Nephron (organoid): ENCODE data around the gene SSBP1.

ENCODE experiments used
- H3K27ac Mint-ChIP-seq, 3 experiments: 2 replicates each; pipeline ENCODE4 v1.8.0; 2020; ENCODE audit warnings: mixed read lengths in 3 of 3, mild to moderate bottlenecking in 2 of 3, moderate library complexity in 1 of 3
- H3K27me3 Mint-ChIP-seq: 2 replicates; pipeline ENCODE4 v1.8.0; 2021; ENCODE audit warnings: low read depth, mild to moderate bottlenecking, moderate library complexity, mixed read lengths
- H3K36me3 Mint-ChIP-seq: 2 replicates; pipeline ENCODE4 v1.8.0; 2020; ENCODE audit warnings: low read depth, mixed read lengths
- H3K4me1 Mint-ChIP-seq: 2 replicates; pipeline ENCODE4 v1.8.0; 2020; ENCODE audit warnings: mixed read lengths
- H3K4me3 Mint-ChIP-seq, 3 experiments: 2 replicates each; pipeline ENCODE4 v1.8.0; 2020; ENCODE audit warnings: mild to moderate bottlenecking in 3 of 3, mixed read lengths in 3 of 3, moderate library complexity in 2 of 3
- H3K9me3 Mint-ChIP-seq: 2 replicates; pipeline ENCODE4 v1.8.0; 2020; ENCODE audit warnings: mixed read lengths
- CTCF ChIP-seq, 3 experiments: fragments of 200-600 bp; sonication (generic); IDR thresholded peaks; one replicate each; pipeline ENCODE4 v1.5.0; 2021; ENCODE audit warnings: antibody characterized with exemption in 3 of 3; ENCODE audit not compliant: unreplicated experiment in 3 of 3

SSBP1 gene

GRCh38 chr7:141788296-141788695 is 50.1 kb downstream of the SSBP1 start:
- Mint-ChIP-seq H3K4me1 (no peaks in the 10 kb centered on the region), H3K9me3 (no peaks in the 10 kb centered on the region), H3K36me3 (peaks cover 42% of the 10 kb centered on the region), H3K27ac (no peak overlapping the region), H3K27me3 (no peaks in the 10 kb centered on the region), H3K4me3 (no peak overlapping the region)
- TF ChIP-seq CTCF (IDR thresholded peaks at IDR 0.05; ENCODE audit: unreplicated experiment in 3 of 3), result no peak

DNA sequence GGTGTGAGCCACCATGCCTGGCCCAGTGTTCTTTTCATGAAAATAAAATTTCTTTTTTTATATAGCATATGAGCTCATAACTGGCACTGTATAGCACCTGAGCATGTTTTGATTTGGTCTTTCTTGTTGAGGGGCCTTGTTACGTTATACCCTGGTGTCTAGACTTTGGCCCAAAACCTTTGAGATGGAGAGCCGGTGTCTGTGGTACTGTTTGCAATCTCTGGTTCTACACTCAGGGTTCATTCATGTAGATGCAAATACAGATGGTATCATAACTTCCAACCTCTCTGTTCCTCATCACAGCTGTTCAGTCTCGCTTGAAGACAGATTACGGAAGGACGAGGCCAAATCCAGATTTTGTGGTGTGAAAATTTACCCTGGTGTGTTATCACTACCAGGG is 51.8 kb downstream of the SSBP1 start, which contains the start of gene TAS2R5:
TAS2R5 (plus strand) TSS at position 301 of the 400 bp plus-strand sequence. CDS start 145 bp downstream, outside the sequence.
- Mint-ChIP-seq H3K9me3 (no peaks in the 10 kb centered on the region), H3K4me1 (no peaks in the 10 kb centered on the region), H3K27me3 (no peaks in the 10 kb centered on the region), H3K36me3 (peaks cover 42% of the 10 kb centered on the region), H3K27ac (no peak within 1 kb of the TSS), H3K4me3 (no peak within 1 kb of the TSS)
- no peak for TF ChIP-seq CTCF (IDR thresholded peaks at IDR 0.05; ENCODE audit: unreplicated experiment in 3 of 3)

DNA sequence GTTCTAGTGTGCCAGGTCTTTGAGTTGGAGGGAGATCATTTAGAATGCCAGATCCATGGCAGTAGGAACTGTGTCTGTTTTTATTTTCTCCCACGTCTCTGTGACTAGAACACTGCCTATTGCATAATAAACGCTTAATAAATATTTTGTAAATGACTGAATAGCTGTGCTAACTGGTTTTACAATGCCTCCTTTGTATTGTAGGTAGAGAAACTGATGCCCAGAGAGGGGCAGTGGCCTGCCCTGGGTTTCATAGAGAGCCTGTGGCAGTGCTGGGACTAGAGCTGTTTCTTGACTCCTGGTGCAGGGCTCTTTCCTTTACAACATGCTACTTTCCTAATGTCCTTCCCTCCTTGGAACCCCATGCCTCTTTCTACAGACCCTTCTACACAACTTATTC is 54.4 kb downstream of the SSBP1 start:
- H3K36me3 Mint-ChIP-seq, result peaks cover 39% of the 10 kb centered on the region
- H3K4me1 Mint-ChIP-seq, result no peaks in the 10 kb centered on the region
- no peak for TF ChIP-seq CTCF (IDR thresholded peaks at IDR 0.05; ENCODE audit: unreplicated experiment in 3 of 3)
- no peak overlapping the region for H3K4me3 Mint-ChIP-seq
- H3K27ac Mint-ChIP-seq, result no peak overlapping the region
- H3K27me3 Mint-ChIP-seq, result no peaks in the 10 kb centered on the region
- no peaks in the 10 kb centered on the region for H3K9me3 Mint-ChIP-seq
